Measurements from ENCODE around the gene SPEM2.
A peak's percentile ranks its signal among the peaks of the same experiment; 100 is the strongest.

The SPEM2 gene

DNA sequence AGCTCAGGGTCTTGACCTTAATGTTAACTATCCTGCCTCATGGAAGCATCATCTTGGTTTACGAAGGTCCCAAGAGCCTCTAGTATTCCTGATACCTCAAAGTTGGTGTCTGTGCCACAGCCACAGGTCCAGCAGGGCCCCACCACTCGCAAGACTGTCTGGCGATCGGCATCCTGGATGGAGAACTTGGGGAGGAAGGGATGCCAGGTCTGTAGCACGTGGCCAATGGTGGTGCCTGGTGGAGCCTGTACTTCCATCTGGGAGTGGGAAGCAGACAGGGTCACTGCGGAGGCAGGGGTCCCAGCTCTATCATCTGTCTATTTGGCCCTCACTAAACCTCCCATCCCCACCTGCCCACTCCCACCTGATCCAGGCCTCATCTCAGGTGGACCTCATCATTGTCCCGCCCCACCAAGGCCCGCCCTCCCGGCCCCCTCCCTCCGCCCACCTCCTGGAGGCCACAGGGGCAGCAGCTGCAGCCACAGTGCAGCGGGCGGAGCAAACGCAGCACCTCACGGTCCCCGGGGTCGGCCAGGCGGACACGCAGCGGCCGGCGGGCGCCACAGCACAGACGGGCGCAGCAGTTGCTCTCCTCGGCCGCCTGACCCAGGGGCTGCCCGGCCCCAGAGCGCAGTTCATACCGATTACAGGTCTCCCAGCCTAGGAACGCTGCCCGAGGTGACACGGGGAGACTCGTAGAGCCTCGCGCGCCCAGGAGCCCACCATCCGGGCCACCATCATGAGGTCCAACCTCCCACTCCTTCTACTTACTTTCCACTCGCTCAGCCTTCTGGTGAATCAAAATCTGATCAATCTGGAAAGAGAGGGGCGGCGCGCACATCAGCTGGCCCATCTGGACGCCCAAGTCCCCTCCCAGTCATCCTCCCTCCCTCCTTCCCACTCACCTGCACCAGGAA is 32.5 kb upstream of the SPEM2 start:
- TF ChIP-seq, protein P1, sequence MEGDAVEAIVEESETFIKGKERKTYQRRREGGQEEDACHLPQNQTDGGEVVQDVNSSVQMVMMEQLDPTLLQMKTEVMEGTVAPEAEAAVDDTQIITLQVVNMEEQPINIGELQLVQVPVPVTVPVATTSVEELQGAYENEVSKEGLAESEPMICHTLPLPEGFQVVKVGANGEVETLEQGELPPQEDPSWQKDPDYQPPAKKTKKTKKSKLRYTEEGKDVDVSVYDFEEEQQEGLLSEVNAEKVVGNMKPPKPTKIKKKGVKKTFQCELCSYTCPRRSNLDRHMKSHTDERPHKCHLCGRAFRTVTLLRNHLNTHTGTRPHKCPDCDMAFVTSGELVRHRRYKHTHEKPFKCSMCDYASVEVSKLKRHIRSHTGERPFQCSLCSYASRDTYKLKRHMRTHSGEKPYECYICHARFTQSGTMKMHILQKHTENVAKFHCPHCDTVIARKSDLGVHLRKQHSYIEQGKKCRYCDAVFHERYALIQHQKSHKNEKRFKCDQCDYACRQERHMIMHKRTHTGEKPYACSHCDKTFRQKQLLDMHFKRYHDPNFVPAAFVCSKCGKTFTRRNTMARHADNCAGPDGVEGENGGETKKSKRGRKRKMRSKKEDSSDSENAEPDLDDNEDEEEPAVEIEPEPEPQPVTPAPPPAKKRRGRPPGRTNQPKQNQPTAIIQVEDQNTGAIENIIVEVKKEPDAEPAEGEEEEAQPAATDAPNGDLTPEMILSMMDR (IDR thresholded peaks at IDR 0.05), result no peak
- Mint-ChIP-seq H3K9me3 (no peaks in the 10 kb centered on the region), H3K4me1 (peaks cover 46% of the 10 kb centered on the region), H3K27ac (no peak overlapping the region), H3K4me3 (peak overlapping the region; percentile 74), H3K36me3 (ENCODE audit: low read depth) (peaks cover 24% of the 10 kb centered on the region), H3K27me3 (ENCODE audit: low read depth, poor library complexity) (peaks cover 4% of the 10 kb centered on the region)
- no peak for DNase-seq

DNA sequence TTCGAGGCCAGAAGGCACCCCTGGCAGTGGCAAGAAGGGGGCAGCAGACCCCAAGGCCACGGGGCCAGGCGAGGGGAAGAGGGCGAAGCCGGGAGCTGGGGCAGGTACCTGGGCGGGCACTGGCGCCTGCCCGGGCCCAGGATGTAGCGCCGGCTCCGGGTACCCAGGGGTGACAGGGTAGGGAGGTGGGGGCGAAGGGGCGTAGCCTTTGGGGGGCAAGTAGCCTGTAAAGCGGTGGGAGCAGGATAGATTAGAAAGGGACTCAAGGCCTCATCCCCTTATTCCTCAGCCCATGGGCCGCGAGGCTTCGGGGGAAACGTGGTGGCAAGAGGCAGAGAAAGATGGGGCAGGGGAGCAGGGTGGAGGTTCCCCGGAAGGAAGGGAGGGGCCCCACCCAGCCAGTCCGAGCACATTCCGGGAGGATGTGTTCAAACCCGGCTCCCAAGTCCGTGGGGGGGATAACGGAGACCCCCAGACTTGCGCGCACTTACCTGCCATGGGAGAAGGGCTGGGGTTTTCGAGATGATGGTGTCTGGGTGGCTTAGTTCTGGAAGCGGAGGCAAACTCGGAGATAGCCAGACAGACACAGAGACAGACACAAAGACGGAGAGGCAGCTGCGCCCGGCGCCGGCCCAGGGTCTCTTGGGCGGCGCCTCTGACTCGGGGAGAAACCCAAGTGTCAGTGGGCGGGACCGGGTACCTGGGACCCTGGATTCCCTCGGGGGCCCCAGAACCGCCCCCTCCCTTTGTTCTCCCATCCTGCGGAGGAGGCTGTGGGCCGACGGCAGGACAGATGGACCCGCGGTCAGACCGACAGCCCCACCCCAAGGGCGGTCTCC is 31.6 kb upstream of the SPEM2 start:
- peaks cover 4% of the 10 kb centered on the region for H3K27me3 Mint-ChIP-seq (ENCODE audit: low read depth, poor library complexity)
- TF ChIP-seq, protein P1 (IDR thresholded peaks at IDR 0.05), result no peak
- peaks cover 24% of the 10 kb centered on the region for H3K36me3 Mint-ChIP-seq (ENCODE audit: low read depth)
- peaks cover 46% of the 10 kb centered on the region for H3K4me1 Mint-ChIP-seq
- H3K9me3 Mint-ChIP-seq, result no peaks in the 10 kb centered on the region
- DNase-seq, result peak; percentile 67
- H3K27ac Mint-ChIP-seq, result no peak overlapping the region
- peak overlapping the region; percentile 90 for H3K4me3 Mint-ChIP-seq

DNA sequence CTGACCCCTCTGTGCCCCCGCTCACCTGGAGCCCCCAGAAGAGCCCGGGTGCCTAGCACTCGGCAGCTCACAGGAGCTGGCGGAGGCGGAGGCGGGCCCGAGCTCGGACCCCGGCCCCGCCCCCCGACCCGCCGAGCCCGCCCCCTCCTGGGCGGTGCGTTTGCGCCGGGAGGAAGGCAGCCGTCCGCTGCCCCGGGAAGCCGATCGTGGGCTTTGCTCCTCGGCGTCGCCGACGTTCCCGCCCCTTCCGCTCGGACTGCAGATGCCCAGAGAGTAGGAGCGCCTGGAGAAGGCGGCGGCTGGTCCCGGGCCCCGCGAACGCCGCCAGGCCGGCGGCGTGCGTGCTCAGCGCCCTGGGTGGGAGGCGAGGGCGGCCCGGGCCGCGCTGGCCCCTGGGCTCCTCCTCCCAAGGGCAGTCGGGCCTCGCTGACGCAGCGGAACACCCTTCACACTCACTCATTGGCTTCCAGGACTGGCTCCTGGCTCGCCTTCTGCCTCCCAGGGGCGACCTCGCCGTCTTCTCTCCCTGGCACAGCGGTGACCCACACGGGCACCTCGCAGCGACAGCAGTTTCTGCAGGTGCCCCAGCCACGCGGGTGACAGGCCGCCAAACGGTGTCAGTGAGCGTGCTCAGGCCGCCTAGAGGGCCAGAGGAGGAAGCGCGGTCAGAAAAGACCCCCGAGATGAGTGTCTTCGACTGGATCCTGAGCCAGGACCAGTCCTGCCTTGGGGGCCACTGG is 30.8 kb upstream of the SPEM2 start, which contains the start of gene PLSCR3:
PLSCR3 (minus strand) TSS at position 74 of the 740 bp plus-strand sequence. CDS start 415 bp downstream, outside the sequence.
- Mint-ChIP-seq H3K27ac (peak within 1 kb of the TSS; percentile 94), H3K36me3 (ENCODE audit: low read depth) (peaks cover 21% of the 10 kb centered on the region), H3K27me3 (ENCODE audit: low read depth, poor library complexity) (peaks cover 4% of the 10 kb centered on the region), H3K4me1 (peaks cover 45% of the 10 kb centered on the region), H3K4me3 (peak within 1 kb of the TSS; percentile 93), H3K9me3 (no peaks in the 10 kb centered on the region)
- TF ChIP-seq, protein P1 (IDR thresholded peaks at IDR 0.05), result peak; percentile 53
- peak; percentile 90 for DNase-seq

DNA sequence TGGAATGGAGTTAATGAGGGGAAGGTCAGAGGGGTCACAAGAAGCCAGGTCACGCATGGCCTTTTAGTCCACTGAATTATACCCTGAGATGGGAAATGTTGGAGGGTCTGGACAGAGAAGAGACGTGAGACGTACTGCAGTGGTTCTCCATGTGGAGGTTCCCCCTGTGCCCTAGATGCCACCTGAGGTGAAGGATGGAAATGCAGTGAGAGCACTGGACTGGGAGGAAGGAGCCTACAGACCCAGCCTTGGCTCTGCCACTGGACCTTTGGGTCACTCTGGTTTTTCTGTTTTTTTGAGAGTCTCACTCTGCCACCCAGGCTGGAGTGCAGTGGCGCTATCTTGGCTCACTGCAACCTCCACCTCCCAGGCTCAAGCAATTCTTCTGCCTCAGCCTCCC is 29.3 kb upstream of the SPEM2 start:
- no peak for DNase-seq
- peaks cover 35% of the 10 kb centered on the region for H3K4me1 Mint-ChIP-seq
- H3K4me3 Mint-ChIP-seq, result peak overlapping the region; percentile 9
- H3K27me3 Mint-ChIP-seq (ENCODE audit: low read depth, poor library complexity), result peaks cover 4% of the 10 kb centered on the region
- TF ChIP-seq, protein P1 (IDR thresholded peaks at IDR 0.05), result no peak
- H3K27ac Mint-ChIP-seq, result no peak overlapping the region
- peaks cover 21% of the 10 kb centered on the region for H3K36me3 Mint-ChIP-seq (ENCODE audit: low read depth)
- H3K9me3 Mint-ChIP-seq, result no peaks in the 10 kb centered on the region

DNA sequence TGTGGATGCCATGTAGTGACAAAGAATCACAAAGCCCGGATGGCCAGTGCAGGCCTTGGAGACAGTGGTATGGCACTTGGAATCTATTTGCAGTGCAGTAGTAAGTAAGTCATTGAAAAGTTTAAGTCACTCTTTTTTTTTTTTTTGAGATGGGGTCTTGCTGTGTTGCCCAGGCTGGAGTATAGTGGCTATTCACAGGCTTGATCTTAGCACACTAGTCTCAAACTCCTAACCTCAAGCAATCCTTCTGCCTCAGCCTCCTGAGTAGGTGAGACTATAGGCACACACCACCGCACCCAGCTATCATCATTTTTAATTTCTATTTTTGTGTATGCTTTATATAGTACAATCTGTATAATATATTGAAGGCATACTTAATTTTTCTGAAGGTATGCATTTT is 26.8 kb upstream of the SPEM2 start:
- peaks cover 15% of the 10 kb centered on the region for H3K36me3 Mint-ChIP-seq (ENCODE audit: low read depth)
- peaks cover 34% of the 10 kb centered on the region for H3K4me1 Mint-ChIP-seq
- no peak for DNase-seq
- H3K4me3 Mint-ChIP-seq, result no peak overlapping the region
- peaks cover 4% of the 10 kb centered on the region for H3K27me3 Mint-ChIP-seq (ENCODE audit: low read depth, poor library complexity)
- no peak overlapping the region for H3K27ac Mint-ChIP-seq
- TF ChIP-seq, protein P1 (IDR thresholded peaks at IDR 0.05), result no peak
- no peaks in the 10 kb centered on the region for H3K9me3 Mint-ChIP-seq
